RKO (cell line): Measurements from ENCODE around the gene CFAP97D2.
A peak's percentile ranks its signal among the peaks of the same experiment; 100 is the strongest.
"Not testable (repeated sequence)": the region's sequence is repeated elsewhere in the genome, so short reads cannot be mapped to it uniquely, and the experiment has no call there.

ENCODE experiments used
- DNase-seq: peaks from one replicate; pipeline ENCODE4 v3.0.0-alpha.2; 2016; ENCODE audit warnings: low spot score

Gene CFAP97D2

GRCh38 chr13:114158869-114159666 is 20.0 kb upstream of the CFAP97D2 start:
- not testable (repeated sequence) for DNase-seq

GRCh38 chr13:114161028-114161556 is 18.0 kb upstream of the CFAP97D2 start:
- no peak for DNase-seq

GRCh38 chr13:114161644-114162532 is 17.2 kb upstream of the CFAP97D2 start:
- DNase-seq, result no peak

- DNase-seq, result no peak
Measured at GRCh38 chr13:114162533-114162922, 16.5 kb upstream of the CFAP97D2 start.

- DNase-seq, result no peak
Measured at GRCh38 chr13:114164053-114164452, 15.0 kb upstream of the CFAP97D2 start.

GRCh38 chr13:114164681-114165429 is 14.2 kb upstream of the CFAP97D2 start:
- DNase-seq, result no peak

- no peak for DNase-seq
Measured at GRCh38 chr13:114166381-114167131, 12.5 kb upstream of the CFAP97D2 start.

GRCh38 chr13:114167426-114167825 is 11.6 kb upstream of the CFAP97D2 start:
- peak; percentile 52 for DNase-seq

- DNase-seq, result no peak
Measured at GRCh38 chr13:114167885-114168284, 11.2 kb upstream of the CFAP97D2 start.

GRCh38 chr13:114173272-114173671 is 5.8 kb upstream of the CFAP97D2 start:
- no peak for DNase-seq

GRCh38 chr13:114173745-114174144 is 5.3 kb upstream of the CFAP97D2 start:
- no peak for DNase-seq

- no peak for DNase-seq
Measured at GRCh38 chr13:114174529-114174961, 4.5 kb upstream of the CFAP97D2 start.

- not testable (repeated sequence) for DNase-seq
Measured at GRCh38 chr13:114176359-114176902, 2.6 kb upstream of the CFAP97D2 start.

GRCh38 chr13:114177245-114178010 is 1.6 kb upstream of the CFAP97D2 start:
- DNase-seq, result no peak

GRCh38 chr13:114185182-114185971 is 6.3 kb downstream of the CFAP97D2 start:
- DNase-seq, result no peak

GRCh38 chr13:114194853-114195252 is 15.8 kb downstream of the CFAP97D2 start:
- no peak for DNase-seq

GRCh38 chr13:114196629-114197028 is 17.6 kb downstream of the CFAP97D2 start:
- DNase-seq, result no peak

- DNase-seq, result no peak
Measured at GRCh38 chr13:114198556-114198955, 19.5 kb downstream of the CFAP97D2 start.

- not testable (repeated sequence) for DNase-seq
Measured at GRCh38 chr13:114199526-114199925, 20.5 kb downstream of the CFAP97D2 start.
